ENCODE data around the gene SLC8B1. TPM values are rescaled to one million over a fixed set of nuclear protein-coding genes. Genes with fewer than 3 reads are reported as not detected.

The SLC8B1 gene
- total and polyA plus RNA-seq, 2 donors (not counting 1 experiment from before 2014, with no cell fraction given): 16.7 to 16.8 TPM

DNA sequence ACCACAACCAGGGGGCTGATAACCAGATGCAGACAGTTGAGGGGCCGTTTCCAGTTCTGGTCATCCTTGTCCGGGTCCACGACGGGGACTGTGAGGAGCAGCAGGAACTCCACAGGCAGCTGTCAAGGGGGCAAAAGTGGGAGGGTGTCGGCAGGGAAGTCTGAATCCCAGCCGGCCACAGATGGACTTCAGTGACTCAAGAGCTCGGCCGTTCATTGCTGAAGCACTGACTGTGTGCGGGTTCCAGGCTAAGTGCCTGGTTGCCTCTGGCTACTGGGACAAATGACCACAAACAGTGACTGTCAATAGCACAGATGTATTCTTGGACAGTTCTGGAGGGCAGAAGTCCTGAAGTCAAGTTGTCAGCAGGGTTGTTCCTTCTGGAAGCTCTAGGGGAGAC, 19.6 kb downstream of the SLC8B1 start:
- Histone ChIP-seq H3K4me1 (ENCODE audit: control insufficient read depth, extremely low read depth, insufficient read depth, low read length) (no peaks in the 10 kb centered on the region), H3K9me3 (ENCODE audit: control insufficient read depth, insufficient read depth, low read depth, low read length) (no peaks in the 10 kb centered on the region), H4K20me1 (ENCODE audit: control insufficient read depth, extremely low read depth, insufficient read depth, low read length) (no peaks in the 10 kb centered on the region), H3K9ac (ENCODE audit: insufficient read depth, low read length) (no peak overlapping the region), H2AFZ (ENCODE audit: low read length) (no peak overlapping the region), H3K36me3 (ENCODE audit: control insufficient read depth, insufficient read depth, low read length) (peaks cover 3% of the 10 kb centered on the region), H3K27me3 (ENCODE audit: control insufficient read depth, insufficient read depth, low read length) (no peaks in the 10 kb centered on the region), H3K79me2 (ENCODE audit: control insufficient read depth, insufficient read depth, low read length) (no peaks in the 10 kb centered on the region), H3K4me2 (ENCODE audit: extremely low read depth, insufficient read depth, low read length) (no peak overlapping the region), H3K4me3 (replicated peaks in 1 of 4; ENCODE audit: control extremely low read depth in 1 of 4, insufficient read depth in 1 of 4, low read depth in 3 of 4, low read length in 4 of 4) (no peak overlapping the region), H3K27ac (ENCODE audit: insufficient read depth, low read length) (no peak overlapping the region)
- TF ChIP-seq CTCF (conservative IDR thresholded peaks at IDR 0.05 in 1 of 2, IDR thresholded peaks at IDR 0.05 in 1 of 2; ENCODE audit: low read depth in 1 of 2, low read length in 2 of 2): no peak
- TF ChIP-seq EZH2 (IDR thresholded peaks at IDR 0.05; ENCODE audit: low read length, missing control alignments): no peak
- no peak for DNase-seq (ENCODE audit: low read depth in 2 of 2)

GRCh38 chr12:113314121-113314529, 20.8 kb downstream of the SLC8B1 start:
- H2AFZ ChIP-seq (ENCODE audit: low read length): no peak overlapping the region
- peak in 1 of 2 donors; percentile 56 for DNase-seq (ENCODE audit: low read depth in 2 of 2)
- H3K36me3 ChIP-seq (ENCODE audit: control insufficient read depth, insufficient read depth, low read length): peaks cover 3% of the 10 kb centered on the region
- H3K4me3 ChIP-seq (replicated peaks in 1 of 4; ENCODE audit: control extremely low read depth in 1 of 4, insufficient read depth in 1 of 4, low read depth in 3 of 4, low read length in 4 of 4): no peak overlapping the region
- H3K4me1 ChIP-seq (ENCODE audit: control insufficient read depth, extremely low read depth, insufficient read depth, low read length): no peaks in the 10 kb centered on the region
- TF ChIP-seq CTCF (conservative IDR thresholded peaks at IDR 0.05 in 1 of 2, IDR thresholded peaks at IDR 0.05 in 1 of 2; ENCODE audit: low read depth in 1 of 2, low read length in 2 of 2) (no peak), EZH2 (IDR thresholded peaks at IDR 0.05; ENCODE audit: low read length, missing control alignments) (no peak)
- no peaks in the 10 kb centered on the region for H3K79me2 ChIP-seq (ENCODE audit: control insufficient read depth, insufficient read depth, low read length)
- no peaks in the 10 kb centered on the region for H3K9me3 ChIP-seq (ENCODE audit: control insufficient read depth, insufficient read depth, low read depth, low read length)
- no peak overlapping the region for H3K4me2 ChIP-seq (ENCODE audit: extremely low read depth, insufficient read depth, low read length)
- H3K9ac ChIP-seq (ENCODE audit: insufficient read depth, low read length): no peak overlapping the region
- no peaks in the 10 kb centered on the region for H4K20me1 ChIP-seq (ENCODE audit: control insufficient read depth, extremely low read depth, insufficient read depth, low read length)
- no peaks in the 10 kb centered on the region for H3K27me3 ChIP-seq (ENCODE audit: control insufficient read depth, insufficient read depth, low read length)
- no peak overlapping the region for H3K27ac ChIP-seq (ENCODE audit: insufficient read depth, low read length)

- Histone ChIP-seq H3K27ac (ENCODE audit: insufficient read depth, low read length) (no peak overlapping the region), H3K27me3 (ENCODE audit: control insufficient read depth, insufficient read depth, low read length) (no peaks in the 10 kb centered on the region), H4K20me1 (ENCODE audit: control insufficient read depth, extremely low read depth, insufficient read depth, low read length) (no peaks in the 10 kb centered on the region), H3K9ac (ENCODE audit: insufficient read depth, low read length) (no peak overlapping the region), H3K4me2 (ENCODE audit: extremely low read depth, insufficient read depth, low read length) (no peak overlapping the region), H3K9me3 (ENCODE audit: control insufficient read depth, insufficient read depth, low read depth, low read length) (no peaks in the 10 kb centered on the region), H3K4me3 (replicated peaks in 1 of 4; ENCODE audit: control extremely low read depth in 1 of 4, insufficient read depth in 1 of 4, low read depth in 3 of 4, low read length in 4 of 4) (no peak overlapping the region), H3K4me1 (ENCODE audit: control insufficient read depth, extremely low read depth, insufficient read depth, low read length) (no peaks in the 10 kb centered on the region), H3K36me3 (ENCODE audit: control insufficient read depth, insufficient read depth, low read length) (peaks cover 4% of the 10 kb centered on the region), H2AFZ (ENCODE audit: low read length) (no peak overlapping the region), H3K79me2 (ENCODE audit: control insufficient read depth, insufficient read depth, low read length) (no peaks in the 10 kb centered on the region)
- no peak for DNase-seq (ENCODE audit: low read depth in 2 of 2)
- peak in 1 of 2 donors; percentile 5 for TF ChIP-seq CTCF (conservative IDR thresholded peaks at IDR 0.05 in 1 of 2, IDR thresholded peaks at IDR 0.05 in 1 of 2; ENCODE audit: low read depth in 1 of 2, low read length in 2 of 2)
- TF ChIP-seq EZH2 (IDR thresholded peaks at IDR 0.05; ENCODE audit: low read length, missing control alignments): no peak
These were observed 24.4 kb downstream of the SLC8B1 start for GRCh38 chr12:113310489-113310888.

All from fibroblast of lung (primary cell).